GM18519 (cell line): ENCODE measurements around the gene INSR.
"Not testable (repeated sequence)": the region's sequence is repeated elsewhere in the genome, so short reads cannot be mapped to it uniquely, and the experiment has no call there.

Source experiments
- ATAC-seq: cut with Tn5 transposase; IDR thresholded peaks from one replicate; pipeline ENCODE4 v1.9.1; 2021; ENCODE audit warnings: mild to moderate bottlenecking, moderate library complexity; ENCODE audit not compliant: unreplicated experiment, low FRiP score

INSR gene

DNA sequence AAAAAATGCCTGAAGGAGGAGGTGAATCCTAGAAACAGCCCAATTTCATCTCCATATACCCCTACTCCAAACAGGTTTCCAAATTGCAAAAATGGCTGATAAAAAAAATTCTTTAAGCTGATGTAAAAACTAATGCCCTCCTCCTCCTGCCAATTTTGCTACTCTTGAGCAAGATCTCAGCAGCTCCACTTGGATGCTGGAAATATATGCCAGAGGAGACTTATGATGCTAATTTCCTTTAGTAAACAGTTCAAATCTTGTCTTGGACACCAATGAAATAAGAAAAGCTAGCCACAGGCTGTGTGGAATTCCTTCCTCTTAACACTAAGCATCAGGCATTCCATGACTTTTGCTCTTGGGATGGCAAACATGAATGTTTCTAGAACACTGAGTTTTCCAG is 67.5 kb downstream of the INSR start:
- no peak for ATAC-seq

DNA sequence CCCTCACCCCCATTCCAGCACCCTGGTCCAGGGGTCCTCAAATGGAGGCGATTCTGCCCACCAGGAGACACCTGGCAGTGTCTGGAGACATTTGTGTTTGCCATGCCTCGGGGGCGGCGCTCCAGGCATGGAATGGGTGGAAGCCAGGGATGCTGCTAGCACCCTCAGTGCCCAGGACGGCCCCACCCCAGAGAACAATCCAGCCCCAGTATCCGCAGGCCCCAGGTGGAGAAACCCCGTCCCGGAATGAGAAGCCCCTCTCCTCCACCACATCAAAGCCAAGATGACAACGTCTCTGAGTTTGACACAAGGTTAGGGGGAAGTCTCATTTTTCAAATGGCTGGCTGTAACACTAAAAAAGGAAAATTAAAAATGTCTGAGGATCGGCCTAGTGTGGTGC is 68.5 kb downstream of the INSR start:
- ATAC-seq, result no peak

GRCh38 chr19:7224995-7225394 is 69.2 kb downstream of the INSR start:
- no peak for ATAC-seq

- no peak for ATAC-seq
Observed at GRCh38 chr19:7224209-7224686, 70.0 kb downstream of the INSR start.

DNA sequence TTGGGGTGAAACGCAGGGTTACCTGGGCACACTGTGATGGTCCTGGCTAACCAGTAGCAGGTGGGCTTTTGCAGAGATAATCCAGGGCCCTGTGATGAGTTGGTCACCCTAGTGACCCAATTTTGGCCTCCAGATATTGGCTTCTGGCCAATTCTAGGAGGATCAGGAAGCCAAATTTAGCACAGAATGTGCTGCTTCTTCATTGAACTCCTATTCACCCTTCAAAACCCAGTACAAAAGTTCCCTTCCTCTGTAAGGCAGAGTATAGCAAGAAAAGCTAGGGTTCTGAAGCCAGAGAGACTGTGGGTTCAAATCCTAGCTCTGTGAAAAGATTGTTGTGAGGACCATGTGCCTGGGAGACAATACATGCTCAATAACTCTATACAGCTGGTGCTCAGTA is 70.8 kb downstream of the INSR start:
- ATAC-seq, result no peak

DNA sequence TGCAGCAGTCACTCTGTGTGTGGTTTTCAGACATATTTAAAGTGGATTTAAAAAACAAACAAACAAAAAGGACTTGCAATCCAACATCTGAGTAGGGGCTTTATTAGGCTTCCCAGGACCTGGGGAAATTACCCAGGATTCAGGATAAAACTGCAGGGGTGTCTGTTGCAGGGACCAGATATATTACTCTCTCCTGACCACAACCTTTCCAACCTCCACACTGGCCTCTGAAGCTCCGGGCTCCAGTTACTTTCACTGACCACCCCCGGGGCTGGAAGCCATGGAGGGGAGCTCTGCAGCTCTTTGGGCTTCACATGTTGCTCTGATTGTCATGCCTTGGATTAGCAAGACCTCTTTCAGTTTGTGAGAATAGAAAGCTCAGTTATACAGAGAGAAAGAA is 75.2 kb downstream of the INSR start:
- no peak for ATAC-seq

- no peak for ATAC-seq
Observed at GRCh38 chr19:7217861-7218260, 76.4 kb downstream of the INSR start.

DNA sequence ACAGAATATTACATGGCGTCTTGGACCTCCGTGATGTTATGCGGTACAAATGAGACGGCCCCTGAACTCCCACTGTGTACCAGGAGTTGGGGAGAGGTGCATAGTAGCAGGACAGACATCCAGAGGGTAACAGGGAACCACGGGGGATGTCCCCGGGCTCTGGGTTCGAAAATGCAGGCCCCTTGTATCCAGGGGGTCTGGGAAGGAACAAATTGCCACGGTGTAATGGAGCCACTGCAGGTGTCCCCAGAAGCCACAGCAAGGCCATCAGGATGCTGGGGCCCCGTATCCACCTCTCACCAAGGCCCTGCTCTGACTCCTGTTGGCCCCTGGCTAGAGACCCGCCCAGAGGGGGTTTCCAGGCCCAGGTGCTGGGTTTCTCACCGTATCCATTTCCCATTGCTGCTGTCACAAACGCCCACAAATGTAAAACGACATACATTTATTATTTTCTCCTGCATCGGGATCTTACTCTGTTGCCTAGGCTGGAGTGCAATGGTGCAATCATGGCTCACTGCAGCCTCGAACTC is 77.8 kb downstream of the INSR start:
- ATAC-seq, result no peak

DNA sequence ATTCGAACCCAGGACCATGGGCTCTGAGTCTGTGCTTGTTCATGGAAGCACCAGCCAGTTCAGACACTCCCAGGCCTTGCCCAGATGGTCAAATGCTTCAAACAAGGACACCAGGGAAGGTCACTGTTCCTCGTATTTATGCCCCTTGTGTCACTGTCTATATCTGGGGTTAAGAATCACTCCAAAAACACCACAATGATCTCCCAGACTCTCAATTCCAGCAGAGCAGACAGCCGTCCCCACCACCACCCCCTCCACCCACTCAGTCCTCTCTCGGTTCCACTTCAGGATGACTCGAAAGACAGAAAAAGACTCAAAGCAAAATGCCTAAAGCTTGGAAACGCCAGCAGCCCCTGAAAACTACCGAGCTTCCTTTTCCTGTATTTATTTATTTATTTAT is 79.0 kb downstream of the INSR start:
- ATAC-seq, result no peak

DNA sequence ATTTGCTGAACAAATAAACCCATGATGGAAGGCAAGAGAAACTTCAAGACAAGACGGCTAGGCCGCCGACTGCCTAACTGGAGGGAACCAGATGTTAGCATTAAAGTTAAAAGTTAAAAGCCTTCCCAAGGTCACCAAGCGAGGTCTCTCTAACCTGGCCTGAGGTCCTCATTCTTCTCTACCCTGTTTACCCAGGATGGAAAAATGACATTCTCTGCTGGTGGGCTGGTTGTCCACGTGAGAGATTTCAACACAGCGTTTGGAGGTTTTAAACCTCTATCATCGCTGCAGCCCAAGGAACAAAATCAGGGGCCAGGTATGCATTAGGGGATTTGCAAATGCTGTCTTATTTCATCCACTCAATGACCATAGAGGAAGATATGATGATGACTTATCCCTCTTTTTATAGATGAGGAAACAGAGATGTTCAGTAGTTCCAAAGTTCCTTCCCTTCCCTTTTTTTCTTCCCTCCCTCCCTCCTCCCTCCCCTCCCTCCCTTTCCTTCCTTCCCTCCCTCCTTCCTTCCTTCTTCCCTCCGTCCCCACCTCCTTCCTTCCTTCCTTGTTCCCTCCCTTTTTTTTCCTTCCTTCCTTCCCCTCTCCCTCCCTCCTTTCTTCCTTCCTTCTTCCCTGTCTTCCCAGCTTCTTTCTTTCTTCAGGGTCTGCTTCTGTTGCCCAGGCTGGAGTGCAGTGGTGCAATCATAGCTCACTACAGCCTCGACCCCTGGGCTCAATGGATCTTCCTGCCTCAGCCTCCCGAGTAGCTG is 79.7 kb downstream of the INSR start:
- ATAC-seq, result no peak

DNA sequence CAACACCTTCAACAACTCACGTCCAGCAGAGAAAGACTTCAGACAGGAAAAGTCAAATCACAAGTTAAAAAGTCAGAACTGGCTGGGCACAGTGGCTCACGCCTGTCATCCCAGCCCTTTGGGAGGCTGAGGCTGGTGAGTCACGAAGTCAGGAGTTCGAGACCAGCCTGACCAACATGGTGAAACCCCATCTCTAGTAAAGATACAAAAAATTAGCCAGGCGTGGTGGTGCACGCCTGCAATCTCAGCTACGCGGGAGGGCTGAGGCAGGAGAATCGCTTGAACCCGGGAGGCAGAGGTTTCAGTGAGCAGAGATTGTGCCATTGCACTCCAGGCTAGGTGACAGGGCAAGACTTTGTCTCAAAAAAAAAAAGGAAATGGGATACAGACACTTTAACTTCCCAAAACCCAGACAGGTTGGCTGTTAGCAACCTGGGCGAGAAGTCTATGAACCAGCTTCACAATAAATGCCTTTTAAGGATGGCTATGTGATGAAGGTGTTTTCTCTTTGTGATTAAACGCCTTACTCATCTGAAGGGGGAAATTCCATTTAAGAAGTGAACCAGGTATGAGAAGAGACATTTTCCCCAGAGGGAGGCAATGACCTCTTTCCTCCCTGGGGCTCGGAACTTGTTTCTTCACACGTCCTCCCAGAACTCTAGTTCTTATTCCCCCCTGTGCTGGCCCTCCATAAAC is 80.4 kb downstream of the INSR start:
- ATAC-seq, result no peak

DNA sequence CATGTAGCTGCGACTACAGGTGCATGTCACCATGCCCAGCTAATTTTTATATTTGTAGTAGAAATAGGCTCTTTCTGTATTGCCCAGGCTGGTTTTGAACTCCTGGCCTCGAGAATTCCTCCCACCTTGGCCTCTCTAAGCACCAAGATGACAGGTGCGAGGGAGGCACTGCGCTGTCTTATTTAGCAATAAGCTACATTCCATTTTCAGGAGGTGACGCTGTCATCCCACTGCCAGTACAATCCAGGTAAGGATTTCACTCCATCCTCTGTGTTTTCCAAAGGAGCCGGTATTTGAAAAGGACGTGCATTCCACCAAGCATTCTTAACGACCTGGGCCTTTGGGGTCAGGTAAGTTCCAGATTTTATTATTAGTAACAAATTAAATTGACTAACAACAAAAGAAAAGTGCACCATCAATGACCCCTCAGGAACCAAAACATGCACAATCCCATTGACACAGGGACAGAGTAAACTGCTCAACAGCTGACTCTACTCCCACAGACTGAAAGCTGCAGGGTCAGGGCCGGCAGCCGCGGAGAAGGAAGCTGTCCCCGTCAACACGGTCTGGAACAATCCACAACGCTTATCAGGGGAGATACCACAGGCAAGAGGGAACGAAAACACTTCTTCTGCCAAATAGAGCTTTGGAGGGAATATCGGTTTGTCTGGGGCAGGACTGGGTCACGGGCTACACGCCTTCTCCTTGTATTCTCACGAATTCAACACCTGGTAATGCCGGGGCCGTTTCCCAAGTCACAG is 82.8 kb downstream of the INSR start:
- no peak for ATAC-seq

DNA sequence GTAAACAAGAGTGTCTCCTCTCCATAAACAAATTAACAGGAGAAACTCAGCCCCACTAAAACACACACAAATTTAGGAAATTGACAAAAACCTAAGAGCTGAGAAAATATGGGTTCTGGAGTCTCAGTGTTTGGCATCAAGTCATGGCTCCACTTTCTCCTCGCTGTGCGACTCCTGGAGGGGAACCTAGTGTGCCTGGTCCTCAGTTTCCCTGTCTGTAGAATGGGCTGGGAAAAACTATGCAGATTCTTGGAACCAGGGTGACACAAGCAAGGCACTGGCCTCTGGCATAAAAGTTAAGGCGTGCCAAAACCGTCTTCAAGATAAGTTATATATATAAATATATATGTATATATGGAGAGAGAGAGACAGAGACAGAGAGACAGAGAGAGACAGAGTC is 83.9 kb downstream of the INSR start:
- ATAC-seq, result no peak

GRCh38 chr19:7209597-7210325 is 84.5 kb downstream of the INSR start:
- not testable (repeated sequence) for ATAC-seq

- not testable (repeated sequence) for ATAC-seq
Observed at GRCh38 chr19:7209036-7209435, 85.2 kb downstream of the INSR start.

GRCh38 chr19:7203332-7203731 is 90.9 kb downstream of the INSR start:
- ATAC-seq, result no peak

- no peak for ATAC-seq
Observed at GRCh38 chr19:7202888-7203287, 91.3 kb downstream of the INSR start.

- no peak for ATAC-seq
Observed at GRCh38 chr19:7200736-7201135, 93.5 kb downstream of the INSR start.

DNA sequence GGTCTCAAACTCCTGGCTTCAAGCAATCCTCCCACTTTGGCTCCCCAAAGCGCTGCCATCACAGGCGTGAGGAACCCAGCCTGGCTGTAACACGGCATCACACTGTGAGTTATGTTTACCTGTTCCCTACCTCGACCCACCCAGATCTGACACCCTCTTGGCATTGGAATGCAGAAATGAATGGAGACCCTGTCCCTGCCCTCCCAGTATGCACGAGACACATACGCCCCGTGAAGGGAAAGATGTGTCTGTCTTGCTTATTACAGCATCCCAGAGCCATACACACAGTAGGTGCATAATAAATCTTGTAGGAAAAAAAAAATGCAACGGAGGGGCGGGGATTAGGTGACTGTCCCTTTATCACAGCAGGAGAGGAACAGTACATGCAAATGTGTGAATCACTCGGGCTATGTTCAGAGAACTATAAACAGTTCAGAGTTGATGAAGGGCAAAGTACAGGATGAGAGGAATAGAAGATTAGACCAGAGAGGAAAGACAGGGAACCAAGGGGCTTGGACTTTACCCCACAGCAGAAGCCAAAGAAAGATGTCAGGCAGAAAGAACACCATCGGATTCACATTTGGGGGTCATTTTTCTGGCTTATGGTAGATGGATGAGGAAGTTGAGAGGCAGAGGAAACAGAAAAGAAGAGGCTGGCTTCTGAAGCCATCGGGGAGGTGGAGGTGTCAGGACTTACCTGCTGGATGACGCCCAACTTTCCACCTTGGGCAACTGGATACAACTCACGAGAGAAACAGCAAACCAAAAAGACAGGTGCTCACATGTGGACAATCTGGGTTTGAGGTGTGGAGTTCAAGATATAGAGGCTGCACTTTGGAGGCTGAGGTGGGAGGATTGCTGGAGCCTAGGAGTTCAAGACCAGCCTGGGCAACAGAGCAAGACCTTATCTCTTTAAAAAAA is 94.3 kb downstream of the INSR start:
- no peak for ATAC-seq
